Measurements from ENCODE around the gene SEZ6L. TPM values are rescaled to one million over a fixed set of nuclear protein-coding genes. Genes with fewer than 3 reads are reported as not detected.

Gene SEZ6L
- total and polyA plus RNA-seq, 9 donors: 0.10 to 0.32 (median 0.15) TPM; not detected in 3

DNA sequence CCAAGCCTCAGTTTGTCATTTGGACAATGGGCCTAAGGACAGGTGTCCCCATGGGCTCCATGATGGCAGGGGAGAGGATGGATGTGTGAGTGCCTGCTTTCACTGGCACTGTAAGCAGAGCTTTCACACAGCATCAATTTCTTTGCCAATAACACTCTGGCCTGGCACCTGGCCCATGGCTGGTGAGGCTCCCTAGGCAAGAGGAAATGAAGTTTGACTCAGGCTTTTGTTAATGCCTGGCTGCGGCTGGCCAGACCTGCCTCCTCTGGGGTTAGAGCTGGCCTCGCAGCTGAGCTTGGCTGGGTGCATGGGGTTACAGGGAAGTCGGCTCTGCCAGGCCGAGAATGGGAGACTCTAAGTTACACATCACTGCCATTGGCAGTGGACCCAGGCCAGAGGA, 30.0 kb upstream of the SEZ6L start:
- intact Hi-C loops (cut with DNase I): no loop called here
- H3K36me3 ChIP-seq: no peaks in the 10 kb centered on the region
- DNase-seq: no peak
- TF ChIP-seq EP300 (IDR thresholded peaks at IDR 0.05) (no peak), POLR2A (IDR thresholded peaks at IDR 0.05) (no peak)
- TF ChIP-seq, protein P1, sequence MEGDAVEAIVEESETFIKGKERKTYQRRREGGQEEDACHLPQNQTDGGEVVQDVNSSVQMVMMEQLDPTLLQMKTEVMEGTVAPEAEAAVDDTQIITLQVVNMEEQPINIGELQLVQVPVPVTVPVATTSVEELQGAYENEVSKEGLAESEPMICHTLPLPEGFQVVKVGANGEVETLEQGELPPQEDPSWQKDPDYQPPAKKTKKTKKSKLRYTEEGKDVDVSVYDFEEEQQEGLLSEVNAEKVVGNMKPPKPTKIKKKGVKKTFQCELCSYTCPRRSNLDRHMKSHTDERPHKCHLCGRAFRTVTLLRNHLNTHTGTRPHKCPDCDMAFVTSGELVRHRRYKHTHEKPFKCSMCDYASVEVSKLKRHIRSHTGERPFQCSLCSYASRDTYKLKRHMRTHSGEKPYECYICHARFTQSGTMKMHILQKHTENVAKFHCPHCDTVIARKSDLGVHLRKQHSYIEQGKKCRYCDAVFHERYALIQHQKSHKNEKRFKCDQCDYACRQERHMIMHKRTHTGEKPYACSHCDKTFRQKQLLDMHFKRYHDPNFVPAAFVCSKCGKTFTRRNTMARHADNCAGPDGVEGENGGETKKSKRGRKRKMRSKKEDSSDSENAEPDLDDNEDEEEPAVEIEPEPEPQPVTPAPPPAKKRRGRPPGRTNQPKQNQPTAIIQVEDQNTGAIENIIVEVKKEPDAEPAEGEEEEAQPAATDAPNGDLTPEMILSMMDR (IDR thresholded peaks at IDR 0.05): no peak
- H3K27me3 ChIP-seq: no peaks in the 10 kb centered on the region
- H3K4me1 ChIP-seq (ENCODE audit: insufficient read depth): no peaks in the 10 kb centered on the region
- no peak overlapping the region for H3K4me3 ChIP-seq
- H3K9me3 ChIP-seq: no peaks in the 10 kb centered on the region
- H3K27ac ChIP-seq: no peak overlapping the region
- WGBS, 3 donors: 66 to 79% (median 69%) methylated on average over 4 of the region's 4 CpGs

DNA sequence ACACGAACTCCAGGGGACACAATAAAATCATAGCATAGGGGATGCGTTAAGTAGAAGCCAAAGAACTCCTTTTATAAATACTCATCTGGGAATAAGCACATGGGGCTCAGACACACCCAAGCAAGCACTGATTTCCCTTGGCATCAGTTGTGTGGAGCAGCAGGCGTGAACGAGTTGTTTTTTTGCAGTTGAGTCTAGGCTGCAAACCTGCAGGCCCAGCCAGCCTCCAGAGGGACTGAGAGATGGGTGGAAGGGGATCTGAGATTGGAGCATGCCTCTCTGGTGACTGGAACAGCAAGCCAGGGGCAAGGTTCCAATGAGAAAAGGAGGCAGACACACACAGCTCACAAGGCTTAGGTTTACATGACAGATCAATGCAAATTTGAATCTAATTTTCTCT, 27.4 kb upstream of the SEZ6L start:
- no peaks in the 10 kb centered on the region for H3K27me3 ChIP-seq
- DNase-seq: no peak

DNA sequence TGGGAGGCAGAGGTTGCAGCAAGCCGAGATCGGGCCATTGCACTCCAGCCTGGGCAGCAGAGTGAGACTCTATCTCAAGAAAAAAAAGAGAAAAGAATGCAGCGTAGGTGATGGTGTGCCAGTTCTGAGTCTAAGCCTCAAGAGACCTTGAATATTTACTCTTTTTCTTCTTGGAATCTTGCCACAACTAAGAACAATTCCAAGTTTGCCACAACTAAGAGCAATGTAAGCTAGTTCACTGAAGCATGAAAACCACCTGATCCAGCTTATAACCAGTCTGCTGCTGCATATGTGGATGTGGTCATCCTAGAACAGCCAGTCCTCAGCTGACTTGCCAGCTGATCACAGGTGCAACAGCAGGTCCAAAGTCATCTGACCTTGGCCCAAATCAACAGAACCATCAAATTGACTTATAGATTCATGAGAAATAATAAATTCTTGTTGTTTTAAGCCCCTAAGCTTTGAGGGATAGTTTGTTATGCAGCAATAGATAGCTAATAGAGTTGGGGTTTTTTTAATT, 25.4 kb upstream of the SEZ6L start:
- H3K9me3 ChIP-seq: no peaks in the 10 kb centered on the region
- 74 to 80% (median 76%) methylated on average over 3 of the region's 3 CpGs for WGBS, 3 donors
- H3K27ac ChIP-seq: no peak overlapping the region
- no peaks in the 10 kb centered on the region for H3K27me3 ChIP-seq
- DNase-seq: no peak
- TF ChIP-seq POLR2A (IDR thresholded peaks at IDR 0.05) (no peak), EP300 (IDR thresholded peaks at IDR 0.05) (no peak)
- TF ChIP-seq, protein P1 (IDR thresholded peaks at IDR 0.05): no peak
- H3K4me1 ChIP-seq (ENCODE audit: insufficient read depth): no peaks in the 10 kb centered on the region
- H3K4me3 ChIP-seq: no peak overlapping the region
- no peaks in the 10 kb centered on the region for H3K36me3 ChIP-seq
- intact Hi-C loops (cut with DNase I): no loop called here

More for the DNA sequence above, 27.4 kb upstream of the SEZ6L start:
- no peak overlapping the region for H3K27ac ChIP-seq
- H3K9me3 ChIP-seq: no peaks in the 10 kb centered on the region
- no peak overlapping the region for H3K4me3 ChIP-seq
- no peaks in the 10 kb centered on the region for H3K36me3 ChIP-seq
- intact Hi-C loops (cut with DNase I): no loop called here
- no peaks in the 10 kb centered on the region for H3K4me1 ChIP-seq (ENCODE audit: insufficient read depth)
- WGBS, 3 donors: 71 to 78% (median 73%) methylated on average over 4 of the region's 4 CpGs
- TF ChIP-seq, protein P1 (IDR thresholded peaks at IDR 0.05): no peak
- TF ChIP-seq EP300 (IDR thresholded peaks at IDR 0.05) (no peak), POLR2A (IDR thresholded peaks at IDR 0.05) (no peak)

DNA sequence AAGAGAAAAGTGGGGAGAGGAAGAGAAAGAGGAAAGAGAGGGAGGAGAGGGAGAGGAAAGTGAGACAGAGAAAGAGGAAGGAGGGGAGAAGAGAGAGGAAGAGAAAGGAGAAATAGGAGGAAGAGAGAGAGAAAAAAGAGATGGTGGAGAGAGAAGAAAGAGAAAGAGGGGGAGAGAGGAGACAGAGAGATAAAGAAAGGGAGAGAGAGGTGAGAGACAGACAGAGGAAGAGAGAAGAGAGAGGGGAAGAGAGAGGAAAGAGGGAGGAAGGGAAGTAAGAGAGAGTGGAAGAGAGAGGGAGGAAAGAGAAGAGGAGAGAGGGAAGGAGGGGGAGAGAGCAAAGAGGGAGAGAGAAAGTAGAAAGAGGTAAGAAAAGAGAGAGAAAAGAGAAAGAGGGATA, 9.4 kb upstream of the SEZ6L start:
- Histone ChIP-seq H3K27ac (no peak overlapping the region), H3K27me3 (no peaks in the 10 kb centered on the region), H3K36me3 (no peaks in the 10 kb centered on the region), H3K9me3 (no peaks in the 10 kb centered on the region), H3K4me3 (no peak overlapping the region), H3K4me1 (ENCODE audit: insufficient read depth) (no peaks in the 10 kb centered on the region)
- DNase-seq: no peak
- intact Hi-C loops (cut with DNase I): no loop called here
- no peak for TF ChIP-seq EP300 (IDR thresholded peaks at IDR 0.05)
- TF ChIP-seq, protein P1 (IDR thresholded peaks at IDR 0.05): no peak
- TF ChIP-seq POLR2A (IDR thresholded peaks at IDR 0.05): no peak

All from ovary (tissue), 9 donors.